K562 (cell line): ENCODE measurements around the gene POU2F1. TPM values are rescaled to one million over a fixed set of nuclear protein-coding genes. Genes with fewer than 3 reads are reported as not detected.

Source experiments
- COPS2 ChIP-seq: fragments of 450-650 bp; conservative IDR thresholded peaks from 2 replicates; pipeline ENCODE4 v1.6.1; 2016; ENCODE audit warnings: mild to moderate bottlenecking, moderate library complexity
- KDM2B ChIP-seq: fragments of 250-450 bp; sonication (Bioruptor Pico); IDR thresholded peaks from 2 replicates; pipeline ENCODE4 v1.8.0; 2021; ENCODE audit warnings: mild to moderate bottlenecking, moderate library complexity
- NFIX ChIP-seq: fragments of 250-450 bp; sonication (Bioruptor Pico); IDR thresholded peaks from 2 replicates; pipeline ENCODE4 v1.4.0; 2020; ENCODE audit warnings: low read depth, mild to moderate bottlenecking, moderate library complexity
- NR2C1 ChIP-seq, 2 experiments: fragments of 450-650 bp; IDR thresholded peaks; 2 replicates each; pipeline ENCODE4 v1.6.1; 2017; ENCODE audit warnings: mild to moderate bottlenecking in 2 of 2, antibody characterized with exemption in 1 of 2, inconsistent platforms in 1 of 2, missing compliant biosample characterization in 1 of 2, missing genetic modification characterization in 1 of 2
- POU5F1 ChIP-seq: fragments of 150-350 bp; IDR thresholded peaks from 2 replicates; pipeline ENCODE4 v1.6.1; 2014; ENCODE audit warnings: borderline replicate concordance, low read length, low read depth, mild to moderate bottlenecking; ENCODE audit not compliant: partially characterized antibody
- PURB ChIP-seq: sonication (generic); formaldehyde crosslinking; IDR thresholded peaks from 2 replicates; pipeline ENCODE4 v1.9.0; 2021; ENCODE audit warnings: low read depth, mild to moderate bottlenecking, missing genetic modification reagents
- ZNF592 ChIP-seq: fragments of 450-650 bp; IDR thresholded peaks from 2 replicates; pipeline ENCODE4 v1.6.1; 2017; ENCODE audit warnings: antibody characterized with exemption, mild to moderate bottlenecking
- ZNF764 ChIP-seq: fragments of 250-450 bp; sonication (Bioruptor Pico); IDR thresholded peaks from 2 replicates; pipeline ENCODE4 v1.4.0; 2020; ENCODE audit warnings: low read depth, mild to moderate bottlenecking, moderate library complexity
- polyA plus RNA-seq, 8 experiments: library from polyadenylated mRNA; depleted of rRNA in 4 of 8; stranded (reverse) in 5 of 8; unstranded in 3 of 8; fragments of >200 nt; fragmentation: Nextera tagmentation in 2 of 8; fragmentation: Illumina TruSeq in 1 of 8; extraction: Ambion mirVana in 2 of 8; extraction: Trizol in 1 of 8; gene quantifications; 2 replicates each; pipeline versions ENCODE4 v1.2.1 to v1.2.3, GENCODE V29; 2011 to 2014; ENCODE audit warnings: inconsistent platforms in 1 of 8, missing spikeins in 1 of 8
- total RNA-seq, 7 experiments: library from RNA; depleted of rRNA in 6 of 7; stranded (reverse); fragments of >200 nt in 6 of 7; fragmentation: Illumina TruSeq in 2 of 7; extraction: Trizol in 2 of 7; gene quantifications; 2 replicates each; pipeline versions ENCODE4 v1.2.1 to v1.2.3, GENCODE V29; 2011 to 2021; ENCODE audit warnings: low replicate concordance in 1 of 7
- TF ChIP-seq, protein P1 (sequence below), 3 experiments: IDR thresholded peaks in 2 of 3; conservative IDR thresholded peaks in 1 of 3; 2 replicates each; pipeline ENCODE4 v1.5.1; 2011 to 2012; ENCODE audit warnings: low read length in 3 of 3, mild to moderate bottlenecking in 3 of 3, control low read depth in 2 of 3, improper control_type of control experiment in 1 of 3, inconsistent platforms in 1 of 3, low read depth in 1 of 3, mixed read lengths in 1 of 3, moderate library complexity in 1 of 3; ENCODE audit not compliant: insufficient read depth in 2 of 3

POU2F1 gene
- total and polyA plus RNA-seq, 9 of the 15 experiments (the other 6 are each of a cell fraction or from before 2014, with no cell fraction given) = 2.6 to 22.3 (median 8.8) TPM

DNA sequence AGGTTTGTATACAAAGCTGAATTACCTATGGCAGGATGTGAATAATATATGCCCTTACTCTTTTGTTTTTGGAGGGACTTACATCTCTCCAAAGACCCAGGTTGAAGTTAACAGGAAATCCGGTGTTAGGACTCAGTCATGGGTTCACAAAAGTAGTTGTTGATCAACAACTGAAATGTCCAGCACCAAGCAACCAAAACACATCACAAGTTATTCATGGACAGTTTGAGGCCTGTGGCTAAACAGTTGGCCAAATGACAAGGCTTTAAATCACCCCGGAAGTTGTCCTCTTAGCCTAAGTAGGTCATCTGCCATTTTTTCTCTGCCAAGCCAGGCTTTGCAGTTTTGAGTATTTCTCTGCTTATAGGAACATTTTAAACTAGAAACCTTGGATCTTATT, 207.7 kb downstream of the POU2F1 start (continued):
- TF ChIP-seq NR2C1 (IDR thresholded peaks at IDR 0.05) (no peak), NR2C1 (tag; IDR thresholded peaks at IDR 0.05) (peak; percentile 63; the same call in 1 of the 2 replicates), NFIX (CRISPR knock-in tag) (no peak), COPS2 (no peak), KDM2B (CRISPR knock-in tag) (no peak), PURB (CRISPR knock-in tag) (no peak), ZNF592 (0 out of 2 replicates have a peak, but pooled peaks have one; percentile 32), POU5F1 (no peak), ZNF764 (CRISPR knock-in tag) (no peak)
- TF ChIP-seq, protein P1, sequence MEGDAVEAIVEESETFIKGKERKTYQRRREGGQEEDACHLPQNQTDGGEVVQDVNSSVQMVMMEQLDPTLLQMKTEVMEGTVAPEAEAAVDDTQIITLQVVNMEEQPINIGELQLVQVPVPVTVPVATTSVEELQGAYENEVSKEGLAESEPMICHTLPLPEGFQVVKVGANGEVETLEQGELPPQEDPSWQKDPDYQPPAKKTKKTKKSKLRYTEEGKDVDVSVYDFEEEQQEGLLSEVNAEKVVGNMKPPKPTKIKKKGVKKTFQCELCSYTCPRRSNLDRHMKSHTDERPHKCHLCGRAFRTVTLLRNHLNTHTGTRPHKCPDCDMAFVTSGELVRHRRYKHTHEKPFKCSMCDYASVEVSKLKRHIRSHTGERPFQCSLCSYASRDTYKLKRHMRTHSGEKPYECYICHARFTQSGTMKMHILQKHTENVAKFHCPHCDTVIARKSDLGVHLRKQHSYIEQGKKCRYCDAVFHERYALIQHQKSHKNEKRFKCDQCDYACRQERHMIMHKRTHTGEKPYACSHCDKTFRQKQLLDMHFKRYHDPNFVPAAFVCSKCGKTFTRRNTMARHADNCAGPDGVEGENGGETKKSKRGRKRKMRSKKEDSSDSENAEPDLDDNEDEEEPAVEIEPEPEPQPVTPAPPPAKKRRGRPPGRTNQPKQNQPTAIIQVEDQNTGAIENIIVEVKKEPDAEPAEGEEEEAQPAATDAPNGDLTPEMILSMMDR (IDR thresholded peaks at IDR 0.05 in 2 of 3, conservative IDR thresholded peaks at IDR 0.05 in 1 of 3; ENCODE audit: insufficient read depth in 2 of 3, low read depth in 1 of 3, low read length in 3 of 3) = no peak
- TF ChIP-seq, all 486 proteins: peak for 10
